ENCODE measurements around the gene TMEM72.

DNA sequence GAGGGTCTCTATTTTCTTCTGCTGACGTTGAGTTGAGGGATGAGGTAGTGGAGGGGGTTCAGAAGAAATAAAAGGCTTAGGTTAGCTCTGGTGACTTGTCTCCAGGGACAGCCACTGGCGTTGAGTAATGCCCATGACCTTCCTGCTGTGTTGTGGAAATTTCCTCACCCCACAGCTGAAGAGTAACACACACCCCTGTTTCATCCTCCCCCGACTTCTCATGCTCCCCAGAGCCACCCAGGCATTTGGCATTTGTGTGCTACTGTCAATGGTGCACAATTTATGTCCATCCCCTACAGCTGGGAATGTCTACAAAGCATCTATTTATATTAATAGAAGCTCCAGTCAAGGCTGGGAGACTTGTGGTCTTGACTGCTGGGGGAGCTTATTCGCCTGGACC is 4.7 kb upstream of the TMEM72 start:
- TF ChIP-seq, protein P1, sequence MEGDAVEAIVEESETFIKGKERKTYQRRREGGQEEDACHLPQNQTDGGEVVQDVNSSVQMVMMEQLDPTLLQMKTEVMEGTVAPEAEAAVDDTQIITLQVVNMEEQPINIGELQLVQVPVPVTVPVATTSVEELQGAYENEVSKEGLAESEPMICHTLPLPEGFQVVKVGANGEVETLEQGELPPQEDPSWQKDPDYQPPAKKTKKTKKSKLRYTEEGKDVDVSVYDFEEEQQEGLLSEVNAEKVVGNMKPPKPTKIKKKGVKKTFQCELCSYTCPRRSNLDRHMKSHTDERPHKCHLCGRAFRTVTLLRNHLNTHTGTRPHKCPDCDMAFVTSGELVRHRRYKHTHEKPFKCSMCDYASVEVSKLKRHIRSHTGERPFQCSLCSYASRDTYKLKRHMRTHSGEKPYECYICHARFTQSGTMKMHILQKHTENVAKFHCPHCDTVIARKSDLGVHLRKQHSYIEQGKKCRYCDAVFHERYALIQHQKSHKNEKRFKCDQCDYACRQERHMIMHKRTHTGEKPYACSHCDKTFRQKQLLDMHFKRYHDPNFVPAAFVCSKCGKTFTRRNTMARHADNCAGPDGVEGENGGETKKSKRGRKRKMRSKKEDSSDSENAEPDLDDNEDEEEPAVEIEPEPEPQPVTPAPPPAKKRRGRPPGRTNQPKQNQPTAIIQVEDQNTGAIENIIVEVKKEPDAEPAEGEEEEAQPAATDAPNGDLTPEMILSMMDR (IDR thresholded peaks at IDR 0.05), result no peak
- TF ChIP-seq POLR2AphosphoS5 (IDR thresholded peaks at IDR 0.05; ENCODE audit: low read depth, low read length), result no peak
- TF ChIP-seq, protein P2, sequence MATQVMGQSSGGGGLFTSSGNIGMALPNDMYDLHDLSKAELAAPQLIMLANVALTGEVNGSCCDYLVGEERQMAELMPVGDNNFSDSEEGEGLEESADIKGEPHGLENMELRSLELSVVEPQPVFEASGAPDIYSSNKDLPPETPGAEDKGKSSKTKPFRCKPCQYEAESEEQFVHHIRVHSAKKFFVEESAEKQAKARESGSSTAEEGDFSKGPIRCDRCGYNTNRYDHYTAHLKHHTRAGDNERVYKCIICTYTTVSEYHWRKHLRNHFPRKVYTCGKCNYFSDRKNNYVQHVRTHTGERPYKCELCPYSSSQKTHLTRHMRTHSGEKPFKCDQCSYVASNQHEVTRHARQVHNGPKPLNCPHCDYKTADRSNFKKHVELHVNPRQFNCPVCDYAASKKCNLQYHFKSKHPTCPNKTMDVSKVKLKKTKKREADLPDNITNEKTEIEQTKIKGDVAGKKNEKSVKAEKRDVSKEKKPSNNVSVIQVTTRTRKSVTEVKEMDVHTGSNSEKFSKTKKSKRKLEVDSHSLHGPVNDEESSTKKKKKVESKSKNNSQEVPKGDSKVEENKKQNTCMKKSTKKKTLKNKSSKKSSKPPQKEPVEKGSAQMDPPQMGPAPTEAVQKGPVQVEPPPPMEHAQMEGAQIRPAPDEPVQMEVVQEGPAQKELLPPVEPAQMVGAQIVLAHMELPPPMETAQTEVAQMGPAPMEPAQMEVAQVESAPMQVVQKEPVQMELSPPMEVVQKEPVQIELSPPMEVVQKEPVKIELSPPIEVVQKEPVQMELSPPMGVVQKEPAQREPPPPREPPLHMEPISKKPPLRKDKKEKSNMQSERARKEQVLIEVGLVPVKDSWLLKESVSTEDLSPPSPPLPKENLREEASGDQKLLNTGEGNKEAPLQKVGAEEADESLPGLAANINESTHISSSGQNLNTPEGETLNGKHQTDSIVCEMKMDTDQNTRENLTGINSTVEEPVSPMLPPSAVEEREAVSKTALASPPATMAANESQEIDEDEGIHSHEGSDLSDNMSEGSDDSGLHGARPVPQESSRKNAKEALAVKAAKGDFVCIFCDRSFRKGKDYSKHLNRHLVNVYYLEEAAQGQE (IDR thresholded peaks at IDR 0.05; ENCODE audit: insufficient read depth in 1 of 2, low read depth in 2 of 2, low read length in 1 of 2), result no peak
- no peak for TF ChIP-seq SIN3A (IDR thresholded peaks at IDR 0.05; ENCODE audit: borderline replicate concordance, insufficient read depth, low read depth, low read length)
